ENCODE data around the gene ARHGAP12. TPM values are rescaled to one million over a fixed set of nuclear protein-coding genes. Genes with fewer than 3 reads are reported as not detected.

ARHGAP12 gene
- total RNA-seq, 1 donor from 2014 or later, result 30.4 TPM

- TF ChIP-seq, protein P1, sequence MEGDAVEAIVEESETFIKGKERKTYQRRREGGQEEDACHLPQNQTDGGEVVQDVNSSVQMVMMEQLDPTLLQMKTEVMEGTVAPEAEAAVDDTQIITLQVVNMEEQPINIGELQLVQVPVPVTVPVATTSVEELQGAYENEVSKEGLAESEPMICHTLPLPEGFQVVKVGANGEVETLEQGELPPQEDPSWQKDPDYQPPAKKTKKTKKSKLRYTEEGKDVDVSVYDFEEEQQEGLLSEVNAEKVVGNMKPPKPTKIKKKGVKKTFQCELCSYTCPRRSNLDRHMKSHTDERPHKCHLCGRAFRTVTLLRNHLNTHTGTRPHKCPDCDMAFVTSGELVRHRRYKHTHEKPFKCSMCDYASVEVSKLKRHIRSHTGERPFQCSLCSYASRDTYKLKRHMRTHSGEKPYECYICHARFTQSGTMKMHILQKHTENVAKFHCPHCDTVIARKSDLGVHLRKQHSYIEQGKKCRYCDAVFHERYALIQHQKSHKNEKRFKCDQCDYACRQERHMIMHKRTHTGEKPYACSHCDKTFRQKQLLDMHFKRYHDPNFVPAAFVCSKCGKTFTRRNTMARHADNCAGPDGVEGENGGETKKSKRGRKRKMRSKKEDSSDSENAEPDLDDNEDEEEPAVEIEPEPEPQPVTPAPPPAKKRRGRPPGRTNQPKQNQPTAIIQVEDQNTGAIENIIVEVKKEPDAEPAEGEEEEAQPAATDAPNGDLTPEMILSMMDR (conservative IDR thresholded peaks at IDR 0.05), result no peak
- H3K4me3 Mint-ChIP-seq, result no peak overlapping the region
- H3K4me1 Mint-ChIP-seq (ENCODE audit: unreplicated experiment), result peaks cover 11% of the 10 kb centered on the region
- DNase-seq (ENCODE audit: extremely low spot score, unreplicated experiment), result no peak
- H3K27me3 Mint-ChIP-seq, result no peaks in the 10 kb centered on the region
- no peaks in the 10 kb centered on the region for H3K36me3 Mint-ChIP-seq
- H3K9me3 Mint-ChIP-seq, result no peaks in the 10 kb centered on the region
- no peak overlapping the region for H3K27ac Mint-ChIP-seq
Observed at GRCh38 chr10:31932838-31933237, 4.2 kb upstream of the ARHGAP12 start.

DNA sequence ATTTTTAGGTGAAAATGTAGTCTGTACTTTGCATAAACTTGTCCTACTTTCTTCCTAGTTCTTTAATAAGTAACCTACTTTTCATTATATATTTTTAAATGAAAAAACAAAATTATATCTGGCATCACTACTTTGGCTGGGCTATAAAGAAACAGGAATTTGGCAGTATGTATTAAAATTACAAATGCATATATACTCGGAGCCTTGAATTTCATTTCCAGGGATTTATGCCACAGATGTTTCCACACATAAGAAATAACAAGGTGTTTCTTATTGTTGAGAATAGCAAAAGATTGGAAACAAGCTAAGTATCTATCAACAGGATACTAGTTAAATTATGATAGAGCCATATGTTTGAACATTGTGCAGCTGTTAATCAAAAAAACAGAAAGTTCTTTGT, 2.2 kb upstream of the ARHGAP12 start:
- Mint-ChIP-seq H3K9me3 (no peaks in the 10 kb centered on the region), H3K4me3 (peak overlapping the region; percentile 43), H3K27ac (no peak overlapping the region), H3K4me1 (ENCODE audit: unreplicated experiment) (peaks cover 10% of the 10 kb centered on the region), H3K36me3 (no peaks in the 10 kb centered on the region), H3K27me3 (no peaks in the 10 kb centered on the region)
- no peak for DNase-seq (ENCODE audit: extremely low spot score, unreplicated experiment)
- TF ChIP-seq, protein P1 (conservative IDR thresholded peaks at IDR 0.05), result no peak

GRCh38 chr10:31930023-31930751, 1.6 kb upstream of the ARHGAP12 start:
- TF ChIP-seq, protein P1 (conservative IDR thresholded peaks at IDR 0.05), result no peak

GRCh38 chr10:31929261-31930022, 811 bp upstream of the ARHGAP12 start:
- Mint-ChIP-seq H3K27ac (peak overlapping the region; percentile 94), H3K9me3 (no peaks in the 10 kb centered on the region), H3K4me1 (ENCODE audit: unreplicated experiment) (peaks cover 12% of the 10 kb centered on the region), H3K27me3 (no peaks in the 10 kb centered on the region), H3K36me3 (no peaks in the 10 kb centered on the region), H3K4me3 (peak overlapping the region; percentile 92)
- peak; percentile 70 for DNase-seq (ENCODE audit: extremely low spot score, unreplicated experiment)
- TF ChIP-seq, protein P1 (conservative IDR thresholded peaks at IDR 0.05), result no peak

More at GRCh38 chr10:31930023-31930751, 1.6 kb upstream of the ARHGAP12 start:
- DNase-seq (ENCODE audit: extremely low spot score, unreplicated experiment), result no peak
- peak overlapping the region; percentile 94 for H3K27ac Mint-ChIP-seq
- no peaks in the 10 kb centered on the region for H3K36me3 Mint-ChIP-seq
- no peaks in the 10 kb centered on the region for H3K27me3 Mint-ChIP-seq
- H3K4me1 Mint-ChIP-seq (ENCODE audit: unreplicated experiment), result peaks cover 12% of the 10 kb centered on the region
- H3K4me3 Mint-ChIP-seq, result peak overlapping the region; percentile 92
- H3K9me3 Mint-ChIP-seq, result no peaks in the 10 kb centered on the region

GRCh38 chr10:31927884-31928548, 615 bp downstream of the ARHGAP12 start:
- DNase-seq (ENCODE audit: extremely low spot score, unreplicated experiment), result no peak
- H3K27me3 Mint-ChIP-seq, result no peaks in the 10 kb centered on the region
- TF ChIP-seq, protein P1 (conservative IDR thresholded peaks at IDR 0.05), result peak; percentile 64
- H3K27ac Mint-ChIP-seq, result peak overlapping the region; percentile 92
- H3K4me3 Mint-ChIP-seq, result peak overlapping the region; percentile 95
- H3K4me1 Mint-ChIP-seq (ENCODE audit: unreplicated experiment), result peaks cover 12% of the 10 kb centered on the region
- no peaks in the 10 kb centered on the region for H3K36me3 Mint-ChIP-seq
- no peaks in the 10 kb centered on the region for H3K9me3 Mint-ChIP-seq
